Measurements from ENCODE around the gene SLC22A5. TPM values are rescaled to one million over a fixed set of nuclear protein-coding genes. Genes with fewer than 3 reads are reported as not detected.

The SLC22A5 gene
- total and polyA plus RNA-seq, 9 of the 15 experiments (the other 6 are each of a cell fraction or from before 2014, with no cell fraction given), result 3.0 to 16.6 (median 8.3) TPM

- no peak for FAIRE-seq
- 65% methylated on average over 6 of the region's 6 CpGs for WGBS (ENCODE audit: insufficient coverage, low coverage, missing lambda C conversion rate)
- peaks cover 4 to 27% of the 10 kb centered on the region in 2 experiments; a peak in 4 of 5 replicates for H3K4me1 ChIP-seq (replicated peaks in 1 of 2; ENCODE audit: control insufficient read depth in 2 of 2, insufficient read depth in 2 of 2, low read length in 2 of 2)
- H3K27me3 ChIP-seq (ENCODE audit: control insufficient read depth in 2 of 2, insufficient read depth in 2 of 2, low read length in 2 of 2), result no peaks in the 10 kb centered on the region
- in situ Hi-C loops (cut with MboI) (no loop called here), intact Hi-C loops (cut with micrococcal nuclease) (no loop called here)
- POLR2A ChIA-PET, result interaction anchor here (0.6 to 1.2 kb wide), 5 partner anchors 9 to 355 kb away, joined by 3 to 4 read pairs (median 3); no protein-coding TSS in a partner anchor
- no peak for TF ChIP-seq PHTF2 (CRISPR knock-in tag; IDR thresholded peaks at IDR 0.05)
- no peak for TF ChIP-seq SMAD4 (CRISPR knock-in tag; conservative IDR thresholded peaks at IDR 0.05)
- TF ChIP-seq ILK (tag; IDR thresholded peaks at IDR 0.05; ENCODE audit: borderline replicate concordance, low read depth), result no peak
- TF ChIP-seq KLF13 (tag; IDR thresholded peaks at IDR 0.05; ENCODE audit: borderline replicate concordance, low read depth), result no peak
- no peak for TF ChIP-seq HNRNPH1 (optimal IDR thresholded peaks at IDR 0.05; ENCODE audit: low read depth, low read length)
- no peak for TF ChIP-seq HMG20A (CRISPR knock-in tag; conservative IDR thresholded peaks at IDR 0.05)
- no peak for TF ChIP-seq CXXC5 (CRISPR knock-in tag; IDR thresholded peaks at IDR 0.05)
- no peak for TF ChIP-seq NFIC (IDR thresholded peaks at IDR 0.05)
- CTCF ChIA-PET (ENCODE audit: low intra/inter-chr PET ratio), result no interaction called here
- no peak overlapping the region for H2AFZ ChIP-seq (ENCODE audit: low read depth, low read length)
- BruUV-seq (replicated peaks), result no TSS peak
- no peaks in the 10 kb centered on the region for H4K20me1 ChIP-seq (replicated peaks; ENCODE audit: control insufficient read depth, insufficient read depth, low read length)
- H3K9me1 ChIP-seq (ENCODE audit: control insufficient read depth, insufficient read depth, low read length), result no peaks in the 10 kb centered on the region
- ATAC-seq, result no peak
- H3K9me3 ChIP-seq (replicated peaks; ENCODE audit: control insufficient read depth, insufficient read depth, low read depth, low read length), result no peaks in the 10 kb centered on the region
- H3K4me2 ChIP-seq (ENCODE audit: insufficient read depth, low read length), result no peak overlapping the region
- no peak overlapping the region for H3K27ac ChIP-seq (ENCODE audit: extremely low read depth, low read depth, low read length)
- no peak overlapping the region for H3K4me3 ChIP-seq
- no peak overlapping the region for H3K9ac ChIP-seq (ENCODE audit: insufficient read depth in 1 of 2, low read depth in 2 of 2, low read length in 2 of 2)
- DNase-seq (ENCODE audit: extremely low read depth in 1 of 4, low spot score in 3 of 4), result no peak
- H3K79me2 ChIP-seq (ENCODE audit: control insufficient read depth, insufficient read depth, low read length), result no peaks in the 10 kb centered on the region
- H3K36me3 ChIP-seq (ENCODE audit: control insufficient read depth, insufficient read depth, low read length), result no peaks in the 10 kb centered on the region
Observed at GRCh38 chr5:132417461-132417860, 48.0 kb downstream of the SLC22A5 start.
